GM23248 (cell line): ENCODE measurements around the gene PFN3.

Source experiments
- EZH2 ChIP-seq: fragments of 200-600 bp; sonication (generic); IDR thresholded peaks from 2 replicates; pipeline ENCODE4 v1.6.1; 2018; ENCODE audit warnings: antibody characterized with exemption, mild to moderate bottlenecking; ENCODE audit not compliant: insufficient read depth, poor library complexity, severe bottlenecking
- EZH2phosphoT487 ChIP-seq: fragments of 200-600 bp; sonication (generic); IDR thresholded peaks from 2 replicates; pipeline ENCODE4 v1.6.1; 2018; ENCODE audit warnings: antibody characterized with exemption, moderate library complexity, mild to moderate bottlenecking, low read depth; ENCODE audit not compliant: insufficient read depth

DNA sequence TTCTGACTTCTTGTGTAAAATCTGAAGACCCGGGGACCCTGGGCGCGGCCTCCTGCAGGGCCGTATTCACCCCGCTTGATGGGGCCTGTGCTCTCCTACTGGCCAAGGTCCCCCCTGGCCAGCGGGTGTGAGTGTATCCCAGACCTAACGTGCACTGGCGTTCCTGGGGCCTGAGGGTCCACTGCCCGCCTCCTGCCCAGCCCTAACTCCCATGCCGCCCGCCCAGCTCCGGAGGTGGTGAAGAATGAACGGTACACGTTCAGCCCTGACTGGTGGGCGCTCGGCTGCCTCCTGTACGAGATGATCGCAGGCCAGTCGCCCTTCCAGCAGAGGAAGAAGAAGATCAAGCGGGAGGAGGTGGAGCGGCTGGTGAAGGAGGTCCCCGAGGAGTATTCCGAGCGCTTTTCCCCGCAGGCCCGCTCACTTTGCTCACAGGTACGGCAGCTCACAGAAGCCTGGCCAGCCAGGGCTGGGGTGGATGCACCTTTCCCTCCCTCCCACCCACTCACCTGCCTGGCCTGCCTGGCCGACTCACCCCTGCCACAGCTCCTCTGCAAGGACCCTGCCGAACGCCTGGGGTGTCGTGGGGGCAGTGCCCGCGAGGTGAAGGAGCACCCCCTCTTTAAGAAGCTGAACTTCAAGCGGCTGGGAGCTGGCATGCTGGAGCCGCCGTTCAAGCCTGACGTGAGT, 35.5 kb upstream of the PFN3 start:
- TF ChIP-seq EZH2 (no peak), EZH2phosphoT487 (no peak)
